Breast epithelium (tissue), 3 donors: ENCODE measurements around the gene SDHC.
"Not testable (repeated sequence)": the region's sequence is repeated elsewhere in the genome, so short reads cannot be mapped to it uniquely, and the experiment has no call there.

Source experiments
- POLR2AphosphoS5 ChIP-seq, 3 donors: sonication (generic); formaldehyde crosslinking; IDR thresholded peaks; one replicate each; pipeline ENCODE4 v1.6.1; 2017; ENCODE audit warnings: antibody characterized with exemption in 3 of 3
- TF ChIP-seq, protein P1 (sequence below), 3 donors: fragments of 450-650 bp; IDR thresholded peaks; one replicate each; pipeline ENCODE4 v1.5.1; 2016 to 2017; ENCODE audit warnings: antibody characterized with exemption in 3 of 3, mild to moderate bottlenecking in 3 of 3, moderate library complexity in 3 of 3

- TF ChIP-seq, protein P1, sequence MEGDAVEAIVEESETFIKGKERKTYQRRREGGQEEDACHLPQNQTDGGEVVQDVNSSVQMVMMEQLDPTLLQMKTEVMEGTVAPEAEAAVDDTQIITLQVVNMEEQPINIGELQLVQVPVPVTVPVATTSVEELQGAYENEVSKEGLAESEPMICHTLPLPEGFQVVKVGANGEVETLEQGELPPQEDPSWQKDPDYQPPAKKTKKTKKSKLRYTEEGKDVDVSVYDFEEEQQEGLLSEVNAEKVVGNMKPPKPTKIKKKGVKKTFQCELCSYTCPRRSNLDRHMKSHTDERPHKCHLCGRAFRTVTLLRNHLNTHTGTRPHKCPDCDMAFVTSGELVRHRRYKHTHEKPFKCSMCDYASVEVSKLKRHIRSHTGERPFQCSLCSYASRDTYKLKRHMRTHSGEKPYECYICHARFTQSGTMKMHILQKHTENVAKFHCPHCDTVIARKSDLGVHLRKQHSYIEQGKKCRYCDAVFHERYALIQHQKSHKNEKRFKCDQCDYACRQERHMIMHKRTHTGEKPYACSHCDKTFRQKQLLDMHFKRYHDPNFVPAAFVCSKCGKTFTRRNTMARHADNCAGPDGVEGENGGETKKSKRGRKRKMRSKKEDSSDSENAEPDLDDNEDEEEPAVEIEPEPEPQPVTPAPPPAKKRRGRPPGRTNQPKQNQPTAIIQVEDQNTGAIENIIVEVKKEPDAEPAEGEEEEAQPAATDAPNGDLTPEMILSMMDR (IDR thresholded peaks at IDR 0.05) = not testable (repeated sequence)
- not testable (repeated sequence) for TF ChIP-seq POLR2AphosphoS5 (IDR thresholded peaks at IDR 0.05)
These were observed 92.4 kb downstream of the SDHC start for GRCh38 chr1:161406551-161406950.
